GM19193 (cell line): ENCODE results near the gene ELOVL7.

Experiments used
- POLR2A ChIP-seq: IDR thresholded peaks from 4 replicates; pipeline ENCODE4 v1.6.1; 2011; ENCODE audit not compliant: insufficient read depth, insufficient read length; ENCODE audit errors: extremely low read depth

Gene ELOVL7

GRCh38 chr5:60763061-60763460 lies 81.0 kb downstream of the ELOVL7 start:
- no peak for TF ChIP-seq POLR2A

- no peak for TF ChIP-seq POLR2A
These were observed 89.6 kb downstream of the ELOVL7 start for GRCh38 chr5:60754495-60754894.

- no peak for TF ChIP-seq POLR2A
These were observed 99.4 kb downstream of the ELOVL7 start for GRCh38 chr5:60744682-60745081.

GRCh38 chr5:60743511-60744314 lies 100.4 kb downstream of the ELOVL7 start:
- no peak for TF ChIP-seq POLR2A

- no peak for TF ChIP-seq POLR2A
These were observed 103.7 kb downstream of the ELOVL7 start for GRCh38 chr5:60740322-60740721.

GRCh38 chr5:60738933-60739332 lies 105.1 kb downstream of the ELOVL7 start:
- TF ChIP-seq POLR2A = no peak

GRCh38 chr5:60738461-60738860 lies 105.6 kb downstream of the ELOVL7 start:
- no peak for TF ChIP-seq POLR2A

GRCh38 chr5:60727033-60727679 lies 116.9 kb downstream of the ELOVL7 start:
- no peak for TF ChIP-seq POLR2A

- TF ChIP-seq POLR2A = no peak
These were observed 119.9 kb downstream of the ELOVL7 start for GRCh38 chr5:60724126-60724525.

GRCh38 chr5:60722416-60722815 lies 121.7 kb downstream of the ELOVL7 start:
- TF ChIP-seq POLR2A = no peak

- no peak for TF ChIP-seq POLR2A
These were observed 124.7 kb downstream of the ELOVL7 start for GRCh38 chr5:60719329-60719728.

GRCh38 chr5:60718166-60718892 lies 125.7 kb downstream of the ELOVL7 start:
- no peak for TF ChIP-seq POLR2A

- TF ChIP-seq POLR2A = no peak
These were observed 131.1 kb downstream of the ELOVL7 start for GRCh38 chr5:60712950-60713349.

GRCh38 chr5:60710362-60710761 lies 133.7 kb downstream of the ELOVL7 start:
- no peak for TF ChIP-seq POLR2A

- TF ChIP-seq POLR2A = no peak
These were observed 138.9 kb downstream of the ELOVL7 start for GRCh38 chr5:60705144-60705543.
